DMS79 treated with DMSO at 0.1 percent for 48 hours (cell line): Measurements from ENCODE around the gene ZNF208.
"Not testable (repeated sequence)": the region's sequence is repeated elsewhere in the genome, so short reads cannot be mapped to it uniquely, and the experiment has no call there.

Experiments
- DNase-seq: peaks from one replicate; lab custom pipeline; 2025; lab: John Stamatoyannopoulos, UW

ZNF208 gene

DNA sequence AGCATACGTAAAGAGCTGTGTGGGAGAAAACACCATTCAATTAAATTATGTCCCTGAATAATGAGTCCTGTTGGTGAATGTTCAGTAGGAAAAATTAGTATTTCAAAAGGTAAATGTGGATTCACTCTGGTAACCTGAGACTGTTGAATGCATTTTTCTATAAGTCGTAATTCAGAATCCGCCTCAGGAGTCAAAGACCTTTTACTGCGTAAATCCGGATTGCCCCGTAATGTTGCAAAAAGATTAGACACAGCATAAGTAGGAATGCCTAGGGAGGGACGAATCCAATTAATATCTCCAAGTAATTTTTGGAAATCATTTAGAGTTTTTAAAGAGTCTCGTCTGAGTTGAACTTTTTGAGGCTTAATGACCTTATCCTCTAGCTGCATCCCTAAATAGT, 126.0 kb downstream of the ZNF208 start:
- not testable (repeated sequence) for DNase-seq

DNA sequence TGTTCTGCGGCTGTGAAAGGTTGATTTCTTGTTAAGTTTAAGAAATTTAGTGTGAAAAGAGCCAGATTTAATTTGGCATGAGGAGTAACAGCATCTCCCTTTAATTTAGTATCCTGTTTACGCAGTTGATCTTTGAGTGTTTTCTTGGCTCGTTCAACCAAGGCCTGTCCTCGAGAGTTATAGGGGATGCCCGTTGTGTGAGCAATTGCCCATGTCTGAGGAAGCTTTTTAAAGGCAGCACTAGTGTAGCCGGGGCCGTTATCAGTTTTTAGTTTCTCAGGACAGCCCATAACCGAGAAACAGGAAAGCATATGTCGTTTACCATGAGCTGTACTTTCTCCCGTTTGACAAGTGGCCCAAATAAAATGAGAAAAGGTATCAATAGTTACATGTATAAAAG, 127.2 kb downstream of the ZNF208 start:
- DNase-seq: peak; percentile 72
